ENCODE results near the gene BLOC1S2. TPM values are rescaled to one million over a fixed set of nuclear protein-coding genes. Genes with fewer than 3 reads are reported as not detected.

The BLOC1S2 gene
- total RNA-seq, 1 experiment from 2014 or later = 69.8 TPM

DNA sequence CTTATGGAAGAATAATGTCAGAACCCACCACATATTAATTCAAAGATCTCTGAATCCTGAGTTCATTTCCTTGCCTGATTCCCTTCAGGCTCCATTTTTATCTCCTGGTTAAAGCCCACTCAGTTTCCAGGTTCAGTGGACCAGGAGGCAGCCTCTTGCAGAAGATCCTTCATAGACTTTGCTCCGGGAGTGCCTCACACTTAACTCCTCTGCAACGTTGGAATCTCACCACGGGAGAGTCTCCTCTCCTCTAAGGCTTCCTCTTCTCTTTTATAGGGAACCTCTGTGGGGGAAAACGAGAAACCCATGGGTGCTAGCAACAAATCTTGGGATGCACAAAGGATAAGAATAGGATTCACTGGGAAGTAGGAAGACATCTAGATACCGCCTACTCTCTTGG lies 1.7 kb upstream of the BLOC1S2 start:
- H3K4me3 Mint-ChIP-seq = no peak overlapping the region; a peak in 1 of 5 replicates

More for the DNA sequence above, 1.7 kb upstream of the BLOC1S2 start:
- TF ChIP-seq, protein P1, sequence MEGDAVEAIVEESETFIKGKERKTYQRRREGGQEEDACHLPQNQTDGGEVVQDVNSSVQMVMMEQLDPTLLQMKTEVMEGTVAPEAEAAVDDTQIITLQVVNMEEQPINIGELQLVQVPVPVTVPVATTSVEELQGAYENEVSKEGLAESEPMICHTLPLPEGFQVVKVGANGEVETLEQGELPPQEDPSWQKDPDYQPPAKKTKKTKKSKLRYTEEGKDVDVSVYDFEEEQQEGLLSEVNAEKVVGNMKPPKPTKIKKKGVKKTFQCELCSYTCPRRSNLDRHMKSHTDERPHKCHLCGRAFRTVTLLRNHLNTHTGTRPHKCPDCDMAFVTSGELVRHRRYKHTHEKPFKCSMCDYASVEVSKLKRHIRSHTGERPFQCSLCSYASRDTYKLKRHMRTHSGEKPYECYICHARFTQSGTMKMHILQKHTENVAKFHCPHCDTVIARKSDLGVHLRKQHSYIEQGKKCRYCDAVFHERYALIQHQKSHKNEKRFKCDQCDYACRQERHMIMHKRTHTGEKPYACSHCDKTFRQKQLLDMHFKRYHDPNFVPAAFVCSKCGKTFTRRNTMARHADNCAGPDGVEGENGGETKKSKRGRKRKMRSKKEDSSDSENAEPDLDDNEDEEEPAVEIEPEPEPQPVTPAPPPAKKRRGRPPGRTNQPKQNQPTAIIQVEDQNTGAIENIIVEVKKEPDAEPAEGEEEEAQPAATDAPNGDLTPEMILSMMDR (conservative IDR thresholded peaks at IDR 0.05) = no peak
- no peaks in the 10 kb centered on the region for H3K27me3 ChIP-seq (ENCODE audit: insufficient read depth, low read length)
- H3K14ac ChIP-seq (ENCODE audit: insufficient read depth, low read length) = no peak overlapping the region
- no peak overlapping the region for H2BK120ac ChIP-seq (ENCODE audit: low read depth, low read length, poor library complexity, severe bottlenecking)
- WGBS (ENCODE audit: extremely low coverage, insufficient read length, low lambda C conversion rate) = no CpG with 5 or more reads among the region's 5 CpGs
- H3K27ac Mint-ChIP-seq = no peak overlapping the region
- H2BK15ac ChIP-seq (ENCODE audit: low read depth, low read length) = no peak overlapping the region
- H3K4me1 ChIP-seq (ENCODE audit: insufficient read depth, low read length) = no peaks in the 10 kb centered on the region; the same call in 1 of the 2 replicates
- no peak overlapping the region for H2AFZ ChIP-seq (ENCODE audit: low read length)
- H4K20me1 ChIP-seq (ENCODE audit: control insufficient read depth, insufficient read depth, insufficient read length) = no peaks in the 10 kb centered on the region
- no peak overlapping the region for H2AK5ac ChIP-seq (ENCODE audit: insufficient read length, low read length)
- H3K9ac ChIP-seq (ENCODE audit: extremely low read depth, insufficient read length, low read length) = no peak overlapping the region
- H2BK5ac ChIP-seq (ENCODE audit: insufficient read length, low read length) = no peak overlapping the region
- no peak overlapping the region for H3K18ac ChIP-seq (ENCODE audit: insufficient read length, low read depth, low read length)
- no peak overlapping the region for H3K23ac ChIP-seq (ENCODE audit: insufficient read length, low read depth, low read length)
- no peak overlapping the region for H3T11ph ChIP-seq (ENCODE audit: low read length)
- peaks cover 15% of the 10 kb centered on the region for H3K27me3 Mint-ChIP-seq (ENCODE audit: low read depth)
- H4K91ac ChIP-seq (ENCODE audit: insufficient read length, low read depth, low read length) = no peak overlapping the region
- H3K27ac ChIP-seq (ENCODE audit: insufficient read length, low read depth, low read length) = no peak overlapping the region
- no peaks in the 10 kb centered on the region for H3K79me1 ChIP-seq (ENCODE audit: insufficient read depth, low read depth, low read length, poor library complexity, severe bottlenecking)
- peaks cover 0 to 10% (median 10%) of the 10 kb centered on the region in 3 experiments; a peak in 5 of 7 replicates for H3K36me3 Mint-ChIP-seq (ENCODE audit: insufficient read depth in 1 of 3, low read depth in 3 of 3)
- H3K9me3 Mint-ChIP-seq = no peaks in the 10 kb centered on the region
- H3K9me3 ChIP-seq (ENCODE audit: control insufficient read depth, low read depth, low read length) = no peaks in the 10 kb centered on the region
- no peak overlapping the region for H3K4ac ChIP-seq (ENCODE audit: low read depth, low read length)
- peaks cover 6% of the 10 kb centered on the region; the same call in 1 of the 2 replicates for H3K79me2 ChIP-seq (ENCODE audit: insufficient read depth, low read length)
- peaks cover 14 to 25% of the 10 kb centered on the region in 2 experiments for H3K4me1 Mint-ChIP-seq
- H4K5ac ChIP-seq (ENCODE audit: insufficient read length, low read depth, low read length) = no peak overlapping the region
- no peak overlapping the region for H2BK20ac ChIP-seq (ENCODE audit: low read depth, low read length, poor library complexity, severe bottlenecking)
- DNase-seq = no peak
- H3K56ac ChIP-seq (ENCODE audit: insufficient read length, low read depth, low read length) = no peak overlapping the region
- H4K8ac ChIP-seq (replicated peaks; ENCODE audit: insufficient read length, low read depth, low read length) = no peak overlapping the region
- H2BK12ac ChIP-seq (ENCODE audit: insufficient read length, low read depth, low read length) = no peak overlapping the region
- no peak overlapping the region for H3K4me2 ChIP-seq (ENCODE audit: insufficient read depth, insufficient read length, low read length)
- peaks cover 13% of the 10 kb centered on the region for H3K23me2 ChIP-seq (ENCODE audit: insufficient read length, low read depth, low read length, poor library complexity, severe bottlenecking)

Measured in H9 (cell line).